GM12892 (cell line): ENCODE data around the gene MKKS.

Source experiments
- DNase-seq: peaks from one replicate; pipeline ENCODE4 v3.0.0; 2011; ENCODE audit not compliant: insufficient read length
- FAIRE-seq: peaks from 2 replicates; lab custom pipeline; 2011; peaks lifted over from hg19 to GRCh38; lab: Jason Lieb, UNC
- POLR2A ChIP-seq: IDR thresholded peaks from 2 replicates; pipeline ENCODE4 v1.6.1; 2011; ENCODE audit warnings: low read depth, low read length, control low read depth
- POLR2AphosphoS5 ChIP-seq: IDR thresholded peaks from 2 replicates; pipeline ENCODE4 v1.6.1; 2011; ENCODE audit warnings: low read depth, low read length, control low read depth
- TAF1 ChIP-seq: IDR thresholded peaks from 2 replicates; pipeline ENCODE4 v1.6.1; 2011; ENCODE audit warnings: low read depth, mild to moderate bottlenecking, control low read depth, low read length, borderline replicate concordance

MKKS gene

GRCh38 chr20:10376270-10377075 lies 57.5 kb downstream of the MKKS start:
- no peak for FAIRE-seq
- no peak for DNase-seq
- TF ChIP-seq POLR2A (no peak), POLR2AphosphoS5 (no peak), TAF1 (no peak)

- FAIRE-seq, result no peak
- no peak for DNase-seq
- TF ChIP-seq POLR2A, result no peak
- no peak for TF ChIP-seq TAF1
- no peak for TF ChIP-seq POLR2AphosphoS5
These were observed 58.8 kb downstream of the MKKS start for GRCh38 chr20:10375191-10375590.

- TF ChIP-seq TAF1 (no peak), POLR2AphosphoS5 (no peak), POLR2A (no peak)
- FAIRE-seq (no peak), DNase-seq (no peak)
These were observed 60.0 kb downstream of the MKKS start for GRCh38 chr20:10374036-10374435.

- DNase-seq (no peak), FAIRE-seq (no peak)
- no peak for TF ChIP-seq POLR2A
- no peak for TF ChIP-seq TAF1
- no peak for TF ChIP-seq POLR2AphosphoS5
These were observed 62.6 kb downstream of the MKKS start for GRCh38 chr20:10371467-10371866.

- DNase-seq (no peak), FAIRE-seq (no peak)
- no peak for TF ChIP-seq POLR2A
- TF ChIP-seq POLR2AphosphoS5, result no peak
- TF ChIP-seq TAF1, result no peak
These were observed 63.7 kb downstream of the MKKS start for GRCh38 chr20:10370091-10370887.

GRCh38 chr20:10369723-10370090 lies 64.3 kb downstream of the MKKS start:
- FAIRE-seq (no peak), DNase-seq (no peak)
- TF ChIP-seq POLR2A, result no peak
- no peak for TF ChIP-seq POLR2AphosphoS5
- TF ChIP-seq TAF1, result no peak

GRCh38 chr20:10368702-10369041 lies 65.3 kb downstream of the MKKS start:
- TF ChIP-seq POLR2AphosphoS5 (no peak), POLR2A (no peak)
- no peak for FAIRE-seq
- DNase-seq, result no peak

- no peak for TF ChIP-seq POLR2AphosphoS5
- no peak for TF ChIP-seq TAF1
- TF ChIP-seq POLR2A, result no peak
- FAIRE-seq (no peak), DNase-seq (no peak)
These were observed 65.9 kb downstream of the MKKS start for GRCh38 chr20:10367943-10368701.

GRCh38 chr20:10367693-10367942 lies 66.4 kb downstream of the MKKS start:
- FAIRE-seq (no peak), DNase-seq (no peak)
- no peak for TF ChIP-seq POLR2A
- no peak for TF ChIP-seq POLR2AphosphoS5
- no peak for TF ChIP-seq TAF1

GRCh38 chr20:10366898-10367692 lies 66.9 kb downstream of the MKKS start:
- TF ChIP-seq POLR2A, result no peak
- no peak for FAIRE-seq
- DNase-seq, result no peak

- FAIRE-seq (no peak), DNase-seq (no peak)
- TF ChIP-seq TAF1 (no peak), POLR2A (no peak), POLR2AphosphoS5 (no peak)
These were observed 71.3 kb downstream of the MKKS start for GRCh38 chr20:10362674-10363073.

GRCh38 chr20:10360878-10361277 lies 73.1 kb downstream of the MKKS start:
- FAIRE-seq (no peak), DNase-seq (no peak)
- no peak for TF ChIP-seq POLR2AphosphoS5
- no peak for TF ChIP-seq TAF1
- no peak for TF ChIP-seq POLR2A
